ENCODE measurements around the gene MCM9. TPM values are rescaled to one million over a fixed set of nuclear protein-coding genes. Genes with fewer than 3 reads are reported as not detected.
A peak's percentile ranks its signal among the peaks of the same experiment; 100 is the strongest.

MCM9 gene
- polyA plus RNA-seq, 1 donor from 2014 or later, result 31.6 TPM

GRCh38 chr6:118913161-118913560, 21.8 kb downstream of the MCM9 start:
- Mint-ChIP-seq H3K9me3 (no peaks in the 10 kb centered on the region), H3K27ac (no peak overlapping the region), H3K4me3 (no peak overlapping the region), H3K4me1 (no peaks in the 10 kb centered on the region), H3K27me3 (no peaks in the 10 kb centered on the region), H3K36me3 (peaks cover 7% of the 10 kb centered on the region)

- Mint-ChIP-seq H3K4me3 (no peak overlapping the region), H3K9me3 (no peaks in the 10 kb centered on the region), H3K27ac (no peak overlapping the region), H3K4me1 (no peaks in the 10 kb centered on the region), H3K36me3 (peaks cover 7% of the 10 kb centered on the region), H3K27me3 (no peaks in the 10 kb centered on the region)
Observed at GRCh38 chr6:118912646-118913045, 22.3 kb downstream of the MCM9 start.

- Mint-ChIP-seq H3K36me3 (peaks cover 6% of the 10 kb centered on the region), H3K4me3 (no peak overlapping the region), H3K4me1 (peaks cover 1 to 4% (median 2%) of the 10 kb centered on the region in 3 donors), H3K27ac (no peak overlapping the region), H3K9me3 (no peaks in the 10 kb centered on the region), H3K27me3 (no peaks in the 10 kb centered on the region)
Observed at GRCh38 chr6:118908441-118908840, 26.5 kb downstream of the MCM9 start.

DNA sequence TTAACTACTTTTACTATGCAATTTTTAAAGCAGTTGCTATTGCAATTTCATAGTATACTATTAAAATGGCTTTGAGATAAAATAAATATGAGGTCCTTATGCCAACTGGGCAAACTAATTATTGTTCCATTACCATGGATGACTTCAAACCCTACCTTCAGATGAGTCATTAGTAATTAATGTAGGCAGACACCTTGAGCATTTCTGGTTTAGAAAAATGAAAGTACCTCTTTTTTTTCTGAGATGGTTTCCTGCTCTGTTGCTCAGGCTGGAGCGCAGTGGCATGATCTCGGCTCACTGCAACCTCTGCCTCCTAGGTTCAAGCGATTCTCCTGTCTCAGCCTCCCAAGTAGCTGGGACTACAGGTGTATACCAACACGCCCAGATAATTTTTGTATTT, 29.1 kb downstream of the MCM9 start:
- H3K27ac Mint-ChIP-seq, result no peak overlapping the region
- no peak overlapping the region for H3K4me3 Mint-ChIP-seq
- peaks cover 8 to 10% (median 9%) of the 10 kb centered on the region in 3 donors for H3K4me1 Mint-ChIP-seq
- peaks cover 6% of the 10 kb centered on the region for H3K36me3 Mint-ChIP-seq
- H3K9me3 Mint-ChIP-seq, result no peaks in the 10 kb centered on the region
- no peaks in the 10 kb centered on the region for H3K27me3 Mint-ChIP-seq

DNA sequence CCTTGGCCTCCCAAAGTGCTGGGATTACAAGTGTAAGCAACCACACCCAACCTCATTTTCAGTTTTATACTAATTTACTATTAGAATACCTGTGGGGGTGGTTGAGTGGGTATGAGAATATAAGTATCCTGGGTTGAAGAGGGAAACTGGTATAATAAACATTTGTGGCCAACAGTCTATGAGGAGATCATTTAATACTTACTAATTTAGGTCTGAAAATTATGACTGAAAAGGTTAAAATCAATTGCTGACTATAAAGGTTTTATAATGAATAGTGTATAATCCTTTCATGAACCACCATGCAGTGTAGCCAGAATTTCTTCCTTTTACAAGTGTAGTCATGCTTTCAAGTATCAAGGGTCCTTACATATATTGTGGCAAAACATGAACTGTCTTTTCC, 29.9 kb downstream of the MCM9 start:
- Mint-ChIP-seq H3K4me3 (no peak overlapping the region), H3K36me3 (peaks cover 6% of the 10 kb centered on the region), H3K27me3 (no peaks in the 10 kb centered on the region), H3K27ac (no peak overlapping the region), H3K9me3 (no peaks in the 10 kb centered on the region), H3K4me1 (peaks cover 13 to 17% (median 17%) of the 10 kb centered on the region in 3 donors)

- Mint-ChIP-seq H3K27me3 (no peaks in the 10 kb centered on the region), H3K4me3 (no peak overlapping the region), H3K27ac (peak overlapping the region in 1 of 3 donors; percentile 18), H3K4me1 (peaks cover 23 to 29% (median 28%) of the 10 kb centered on the region in 3 donors), H3K9me3 (no peaks in the 10 kb centered on the region), H3K36me3 (peaks cover 6% of the 10 kb centered on the region)
Observed at GRCh38 chr6:118903691-118904090, 31.3 kb downstream of the MCM9 start.

DNA sequence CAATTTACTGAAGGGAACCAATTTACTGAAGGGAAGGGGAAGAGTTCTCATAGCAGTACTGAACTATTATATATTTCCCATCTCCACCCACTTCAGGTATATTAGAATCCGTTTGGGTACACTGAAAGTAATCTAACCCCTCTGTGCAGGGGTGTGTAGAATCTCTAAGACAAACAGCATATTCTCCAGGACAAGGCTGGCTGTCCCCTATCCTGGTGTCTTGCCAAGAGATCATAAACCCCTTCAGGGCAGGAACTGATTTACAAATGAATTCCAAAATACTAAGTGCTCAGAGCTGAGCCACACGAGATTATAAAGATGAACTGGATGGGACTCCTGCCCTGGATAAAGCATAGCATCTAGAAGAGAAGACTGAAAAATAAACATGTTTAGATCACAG, 31.8 kb downstream of the MCM9 start:
- H3K27me3 Mint-ChIP-seq, result no peaks in the 10 kb centered on the region
- peaks cover 6% of the 10 kb centered on the region for H3K36me3 Mint-ChIP-seq
- peaks cover 23 to 31% (median 29%) of the 10 kb centered on the region in 3 donors for H3K4me1 Mint-ChIP-seq
- no peaks in the 10 kb centered on the region for H3K9me3 Mint-ChIP-seq
- no peak overlapping the region for H3K4me3 Mint-ChIP-seq
- no peak overlapping the region for H3K27ac Mint-ChIP-seq

DNA sequence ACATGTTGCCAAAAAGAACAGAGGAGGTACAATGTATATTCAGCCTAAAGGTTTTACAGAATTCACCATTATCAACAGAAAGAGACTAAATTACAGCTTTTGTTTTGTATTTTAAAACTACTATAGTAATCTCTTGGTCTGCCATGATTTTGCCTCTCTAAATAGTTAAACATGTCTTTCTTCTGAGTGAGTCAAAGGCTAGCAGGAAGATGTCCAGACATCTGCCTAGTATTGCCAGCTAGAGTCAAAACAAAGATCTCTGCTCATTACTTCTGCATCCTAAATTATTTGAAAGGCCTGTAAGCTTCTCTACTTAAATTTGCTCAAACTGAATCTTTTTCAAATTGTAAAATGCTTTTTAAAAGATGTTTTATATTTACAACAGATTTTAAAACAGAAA, 32.2 kb downstream of the MCM9 start:
- no peaks in the 10 kb centered on the region for H3K9me3 Mint-ChIP-seq
- H3K4me1 Mint-ChIP-seq, result peaks cover 23 to 32% (median 31%) of the 10 kb centered on the region in 3 donors
- H3K4me3 Mint-ChIP-seq, result no peak overlapping the region
- no peak overlapping the region for H3K27ac Mint-ChIP-seq
- H3K27me3 Mint-ChIP-seq, result no peaks in the 10 kb centered on the region
- peaks cover 6% of the 10 kb centered on the region for H3K36me3 Mint-ChIP-seq

- H3K4me1 Mint-ChIP-seq, result peaks cover 35 to 45% (median 36%) of the 10 kb centered on the region in 3 donors
- H3K27me3 Mint-ChIP-seq, result no peaks in the 10 kb centered on the region
- no peaks in the 10 kb centered on the region for H3K36me3 Mint-ChIP-seq
- no peaks in the 10 kb centered on the region for H3K9me3 Mint-ChIP-seq
- H3K27ac Mint-ChIP-seq, result no peak overlapping the region
- H3K4me3 Mint-ChIP-seq, result no peak overlapping the region
Observed at GRCh38 chr6:118899948-118900347, 35.0 kb downstream of the MCM9 start.

GRCh38 chr6:118897386-118897785, 37.6 kb downstream of the MCM9 start:
- Mint-ChIP-seq H3K36me3 (no peaks in the 10 kb centered on the region), H3K27ac (peak overlapping the region in 1 of 3 donors; percentile 54), H3K4me1 (peaks cover 38 to 46% (median 44%) of the 10 kb centered on the region in 3 donors), H3K9me3 (no peaks in the 10 kb centered on the region), H3K27me3 (no peaks in the 10 kb centered on the region), H3K4me3 (peak overlapping the region in 1 of 4 donors; percentile 36)

DNA sequence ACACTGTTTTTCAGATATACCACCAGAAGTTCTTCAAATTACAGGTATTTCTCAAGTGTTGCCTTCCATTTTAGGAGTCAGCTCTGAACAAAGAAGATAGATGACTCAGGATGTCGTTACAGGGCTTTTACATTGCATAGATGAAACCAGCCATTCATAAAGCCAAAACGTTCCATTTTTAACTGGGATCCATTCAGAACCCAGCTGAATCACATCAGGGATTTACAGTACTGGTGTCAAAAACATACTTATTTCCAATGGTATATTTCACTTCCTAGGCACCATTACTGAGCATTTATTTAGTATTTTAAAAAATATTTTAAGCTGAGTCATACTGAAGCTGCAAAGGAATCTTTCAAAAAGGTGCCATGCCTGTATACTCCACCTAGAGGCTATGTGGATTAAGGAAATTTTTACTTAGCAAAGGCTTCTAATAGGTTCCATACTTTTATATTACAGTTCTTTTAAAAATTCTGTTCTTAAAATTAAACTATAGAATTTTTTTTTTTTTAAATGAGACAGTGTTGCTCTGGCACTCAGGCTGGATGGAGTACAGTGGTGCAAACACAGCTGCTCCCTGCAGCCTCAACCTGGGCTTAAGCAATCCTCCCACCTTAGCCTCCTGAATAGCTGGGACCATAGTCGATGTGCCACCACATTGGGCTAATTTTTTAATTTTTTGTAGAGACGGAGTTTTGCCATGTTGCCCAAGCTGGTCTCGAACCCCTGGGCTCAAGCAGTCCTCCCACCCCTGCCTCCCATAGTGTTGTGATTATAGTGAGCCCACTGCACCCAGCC, 38.4 kb downstream of the MCM9 start:
- H3K27me3 Mint-ChIP-seq, result no peaks in the 10 kb centered on the region
- peaks cover 44 to 52% (median 51%) of the 10 kb centered on the region in 3 donors for H3K4me1 Mint-ChIP-seq
- no peaks in the 10 kb centered on the region for H3K9me3 Mint-ChIP-seq
- peak overlapping the region; percentile 16 to 88 (median 82) for H3K4me3 Mint-ChIP-seq
- no peaks in the 10 kb centered on the region for H3K36me3 Mint-ChIP-seq
- peak overlapping the region; percentile 40 to 88 (median 83) for H3K27ac Mint-ChIP-seq

GRCh38 chr6:118895859-118896258, 39.1 kb downstream of the MCM9 start:
- Mint-ChIP-seq H3K36me3 (no peaks in the 10 kb centered on the region), H3K4me3 (peak overlapping the region; percentile 16 to 88 (median 82)), H3K27me3 (no peaks in the 10 kb centered on the region), H3K9me3 (no peaks in the 10 kb centered on the region), H3K27ac (peak overlapping the region; percentile 40 to 88 (median 83)), H3K4me1 (peaks cover 47 to 55% (median 54%) of the 10 kb centered on the region in 3 donors)

DNA sequence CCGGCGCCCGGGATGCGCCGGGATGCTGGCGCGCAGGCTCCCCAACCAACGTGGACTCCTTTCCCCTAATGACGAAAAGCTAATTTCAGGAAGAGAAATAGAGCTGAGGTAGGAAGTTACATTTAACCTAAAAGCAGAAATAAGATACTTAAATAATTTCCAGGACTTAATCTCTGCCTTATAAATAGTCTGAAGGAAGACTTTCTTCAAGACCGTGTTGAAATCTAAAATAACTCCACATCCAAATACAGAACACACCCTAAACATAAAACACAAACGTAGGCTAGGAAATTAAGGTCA, 39.7 kb downstream of the MCM9 start:
- Mint-ChIP-seq H3K4me3 (peak overlapping the region; percentile 79 to 91 (median 86)), H3K4me1 (peaks cover 44 to 54% (median 49%) of the 10 kb centered on the region in 3 donors), H3K27me3 (no peaks in the 10 kb centered on the region), H3K9me3 (no peaks in the 10 kb centered on the region), H3K36me3 (no peaks in the 10 kb centered on the region), H3K27ac (peak overlapping the region; percentile 63 to 88 (median 69))

- H3K9me3 Mint-ChIP-seq, result no peaks in the 10 kb centered on the region
- no peaks in the 10 kb centered on the region for H3K27me3 Mint-ChIP-seq
- no peaks in the 10 kb centered on the region for H3K36me3 Mint-ChIP-seq
- H3K4me3 Mint-ChIP-seq, result peak overlapping the region; percentile 95 to 100 (median 100)
- peak overlapping the region; percentile 91 to 99 (median 98) for H3K27ac Mint-ChIP-seq
- peaks cover 42 to 53% (median 45%) of the 10 kb centered on the region in 3 donors for H3K4me1 Mint-ChIP-seq
Observed at GRCh38 chr6:118894425-118895260, 40.3 kb downstream of the MCM9 start.

GRCh38 chr6:118893807-118894424, 41.0 kb downstream of the MCM9 start, which contains the start of gene ASF1A:
TSS of gene ASF1A (plus strand) at chr6:118894152. CDS start at chr6:118894414, 262 bp downstream.
- peaks cover 38 to 55% (median 42%) of the 10 kb centered on the region in 3 donors for H3K4me1 Mint-ChIP-seq
- H3K4me3 Mint-ChIP-seq, result peak within 1 kb of the TSS; percentile 95 to 100 (median 100)
- H3K27ac Mint-ChIP-seq, result peak within 1 kb of the TSS; percentile 91 to 99 (median 98)
- no peaks in the 10 kb centered on the region for H3K27me3 Mint-ChIP-seq
- no peaks in the 10 kb centered on the region for H3K9me3 Mint-ChIP-seq
- no peaks in the 10 kb centered on the region for H3K36me3 Mint-ChIP-seq
